HCT116 (cell line): ENCODE data around the gene LDHD. TPM values are rescaled to one million over a fixed set of nuclear protein-coding genes. Genes with fewer than 3 reads are reported as not detected.

ENCODE experiments used
- ATAC-seq: fragments of 200-7000 bp; cut with Tn5 transposase; 2 replicates; pipeline ENCODE4 v1.9.1; 2020; ENCODE audit warnings: mild to moderate bottlenecking, moderate library complexity
- BruUV-seq: library from RNA; stranded (reverse); fragments of 400-500 nt; replicated peaks from 2 replicates; lab custom pipeline; 2021; lab: Mats Ljungman, UMichigan
- CTCF ChIA-PET: fragments of 300-600 bp; sonication (Branson Sonifier 250); formaldehyde crosslinking; loops from one replicate; lab custom pipeline; 2021; ENCODE audit warnings: antibody characterized with exemption; lab: Charles Lee
- POLR2A ChIA-PET: fragments of 300-600, 350-600 bp; sonication (Branson Sonifier 250); formaldehyde crosslinking; loops from one replicate; lab custom pipeline; 2021; ENCODE audit warnings: antibody characterized with exemption; lab: Charles Lee
- RAD21 ChIA-PET, 2 experiments: fragments of 300-600 bp; sonication (Branson Sonifier 250); formaldehyde crosslinking; loops; one replicate each; lab custom pipeline; 2023; ENCODE audit warnings: low total read pairs in 2 of 2; ENCODE audit not compliant: uncharacterized antibody in 2 of 2, unreplicated experiment in 2 of 2, low non-redundant PET in 1 of 2; lab: Charles Lee
- DNase-seq: peaks from one replicate; pipeline ENCODE4 v3.0.0-alpha.2; 2010; ENCODE audit warnings: low read depth, low spot score
- H2AFZ ChIP-seq: fragments of 200-600 bp; shearing (Covaris generic), sonication (generic); 2 replicates; pipeline ENCODE4 v1.6.1; 2017; ENCODE audit warnings: low read depth, mixed run types, mixed read lengths, antibody characterized with exemption, low read length; ENCODE audit not compliant: poor library complexity, severe bottlenecking
- H3K27ac ChIP-seq: 2 replicates; pipeline ENCODE4 v1.5.1; 2012; ENCODE audit warnings: low read depth, low read length
- H3K27me3 ChIP-seq: fragments of 200-600 bp; sonication (generic); 2 replicates; pipeline ENCODE4 v1.6.1; 2016; ENCODE audit warnings: mixed run types, low read length, mixed read lengths; ENCODE audit not compliant: insufficient read depth
- H3K36me3 ChIP-seq, 2 experiments: fragments of 200-500 bp in 1 of 2; fragments of 200-600 bp in 1 of 2; sonication (Bioruptor generic) in 1 of 2; sonication (generic) in 1 of 2; 2 replicates each; pipeline versions ENCODE4 v1.5.1 to v1.6.1; 2014 to 2016; ENCODE audit warnings: low read length in 2 of 2, inconsistent platforms in 1 of 2, mixed read lengths in 1 of 2, mixed run types in 1 of 2; ENCODE audit not compliant: insufficient read depth in 2 of 2, control insufficient read depth in 1 of 2
- H3K4me1 ChIP-seq, 2 experiments: fragments of 200-600 bp in 1 of 2; sonication (generic) in 1 of 2; 2 replicates each; pipeline versions ENCODE4 v1.5.1 to v1.6.1; 2012 to 2017; ENCODE audit warnings: low read length in 2 of 2, inconsistent platforms in 1 of 2, mild to moderate bottlenecking in 1 of 2, mixed read lengths in 1 of 2, mixed run types in 1 of 2, moderate library complexity in 1 of 2; ENCODE audit not compliant: insufficient read depth in 2 of 2, control insufficient read depth in 1 of 2
- H3K4me2 ChIP-seq: fragments of 200-600 bp; sonication (generic); 2 replicates; pipeline ENCODE4 v1.6.1; 2017; ENCODE audit warnings: mixed run types, low read length, mixed read lengths
- H3K4me3 ChIP-seq, 2 experiments: fragments of 200-600 bp in 1 of 2; sonication (generic) in 1 of 2; replicated peaks in 1 of 2; 2 replicates each; pipeline ENCODE4 v1.5.1; 2011 to 2016; ENCODE audit warnings: low read length in 2 of 2, control low read depth in 1 of 2, low read depth in 1 of 2, mild to moderate bottlenecking in 1 of 2, mixed read lengths in 1 of 2, mixed run types in 1 of 2
- H3K79me2 ChIP-seq: fragments of 200-600 bp; sonication (generic); 2 replicates; pipeline ENCODE4 v1.6.1; 2017; ENCODE audit warnings: mild to moderate bottlenecking, mixed run types, low read length, moderate library complexity, mixed read lengths; ENCODE audit not compliant: insufficient read depth
- H3K9ac ChIP-seq: fragments of 200-600 bp; sonication (generic); 2 replicates; pipeline ENCODE4 v1.6.1; 2016; ENCODE audit warnings: low read length, mixed read lengths
- H3K9me2 ChIP-seq: fragments of 200-600 bp; sonication (generic), shearing (Covaris generic); 2 replicates; pipeline ENCODE4 v1.6.1; 2017; ENCODE audit warnings: mixed run types, mild to moderate bottlenecking, moderate library complexity; ENCODE audit not compliant: insufficient read depth
- H3K9me3 ChIP-seq, 2 experiments: fragments of 200-500 bp in 1 of 2; fragments of 200-600 bp in 1 of 2; sonication (Bioruptor generic) in 1 of 2; sonication (generic) in 1 of 2; 2 replicates each; pipeline ENCODE4 v1.6.1; 2014 to 2017; ENCODE audit warnings: low read length in 2 of 2, mixed read lengths in 2 of 2, inconsistent platforms in 1 of 2, low read depth in 1 of 2, mild to moderate bottlenecking in 1 of 2, mixed run types in 1 of 2, moderate library complexity in 1 of 2; ENCODE audit not compliant: control insufficient read depth in 1 of 2, insufficient read depth in 1 of 2
- H4K20me1 ChIP-seq: fragments of 200-600 bp; sonication (generic), shearing (Covaris generic); 2 replicates; pipeline ENCODE4 v1.6.1; 2017; ENCODE audit warnings: mixed run types, mild to moderate bottlenecking, moderate library complexity; ENCODE audit not compliant: insufficient read depth
- CEBPB ChIP-seq: IDR thresholded peaks from 2 replicates; pipeline ENCODE4 v1.6.1; 2012; ENCODE audit warnings: low read depth
- EGR1 ChIP-seq: IDR thresholded peaks from 2 replicates; pipeline ENCODE4 v1.6.1; 2012; ENCODE audit warnings: low read depth
- ELF1 ChIP-seq: IDR thresholded peaks from 2 replicates; pipeline ENCODE4 v1.6.1; 2012; ENCODE audit warnings: low read depth, borderline replicate concordance
- EZH2 ChIP-seq: fragments of 200-600 bp; sonication (generic); IDR thresholded peaks from 2 replicates; pipeline ENCODE4 v1.6.1; 2017; ENCODE audit warnings: antibody characterized with exemption, mixed run types
- EZH2phosphoT487 ChIP-seq: fragments of 200-600 bp; IDR thresholded peaks from 2 replicates; pipeline ENCODE4 v1.6.1; 2018; ENCODE audit warnings: antibody characterized with exemption, borderline replicate concordance
- POLR2AphosphoS5 ChIP-seq: IDR thresholded peaks from 2 replicates; pipeline ENCODE4 v1.6.1; 2011; ENCODE audit warnings: mild to moderate bottlenecking, low read depth, low read length, moderate library complexity
- RAD21 ChIP-seq: IDR thresholded peaks from 2 replicates; pipeline ENCODE4 v1.6.1; 2012; ENCODE audit warnings: low read depth, mild to moderate bottlenecking
- SIN3A ChIP-seq: IDR thresholded peaks from 2 replicates; pipeline ENCODE4 v1.6.1; 2012; ENCODE audit warnings: low read depth
- SP1 ChIP-seq: IDR thresholded peaks from 2 replicates; pipeline ENCODE4 v1.6.1; 2012; ENCODE audit warnings: low read depth
- SRF ChIP-seq: IDR thresholded peaks from 2 replicates; pipeline ENCODE4 v1.6.1; 2012; ENCODE audit warnings: low read depth
- YY1 ChIP-seq: IDR thresholded peaks from 2 replicates; pipeline ENCODE4 v1.6.1; 2011; ENCODE audit warnings: low read length, low read depth, moderate library complexity, mild to moderate bottlenecking; ENCODE audit not compliant: insufficient replicate concordance; ENCODE audit errors: extremely low read depth
- ZFX ChIP-seq: fragments of 450-650 bp; IDR thresholded peaks from 2 replicates; pipeline ENCODE4 v1.6.1; 2017
- ZNF274 ChIP-seq: fragments of 200-500 bp; sonication (Bioruptor generic); IDR thresholded peaks from 2 replicates; pipeline ENCODE4 v1.6.1; 2014; ENCODE audit warnings: mild to moderate bottlenecking, low read depth, low read length, inconsistent platforms
- intact Hi-C: fragments of 100-400 bp; cut with micrococcal nuclease; formaldehyde crosslinking; loops from 2 replicates; pipeline ENCODE4 v1.10.0; 2022
- total RNA-seq: library from RNA; stranded (reverse); gene quantifications from one replicate; pipeline ENCODE4 v1.2.1, GENCODE V29; 2021; ENCODE audit not compliant: unreplicated experiment
- TF ChIP-seq, protein P1 (sequence below): IDR thresholded peaks from 2 replicates; pipeline ENCODE4 v1.6.1; 2012; ENCODE audit warnings: low read depth
- TF ChIP-seq, protein P2 (sequence below): IDR thresholded peaks from 2 replicates; pipeline ENCODE4 v1.6.1; 2012

LDHD gene
- total RNA-seq, 1 experiment from 2014 or later = 3.4 TPM

DNA sequence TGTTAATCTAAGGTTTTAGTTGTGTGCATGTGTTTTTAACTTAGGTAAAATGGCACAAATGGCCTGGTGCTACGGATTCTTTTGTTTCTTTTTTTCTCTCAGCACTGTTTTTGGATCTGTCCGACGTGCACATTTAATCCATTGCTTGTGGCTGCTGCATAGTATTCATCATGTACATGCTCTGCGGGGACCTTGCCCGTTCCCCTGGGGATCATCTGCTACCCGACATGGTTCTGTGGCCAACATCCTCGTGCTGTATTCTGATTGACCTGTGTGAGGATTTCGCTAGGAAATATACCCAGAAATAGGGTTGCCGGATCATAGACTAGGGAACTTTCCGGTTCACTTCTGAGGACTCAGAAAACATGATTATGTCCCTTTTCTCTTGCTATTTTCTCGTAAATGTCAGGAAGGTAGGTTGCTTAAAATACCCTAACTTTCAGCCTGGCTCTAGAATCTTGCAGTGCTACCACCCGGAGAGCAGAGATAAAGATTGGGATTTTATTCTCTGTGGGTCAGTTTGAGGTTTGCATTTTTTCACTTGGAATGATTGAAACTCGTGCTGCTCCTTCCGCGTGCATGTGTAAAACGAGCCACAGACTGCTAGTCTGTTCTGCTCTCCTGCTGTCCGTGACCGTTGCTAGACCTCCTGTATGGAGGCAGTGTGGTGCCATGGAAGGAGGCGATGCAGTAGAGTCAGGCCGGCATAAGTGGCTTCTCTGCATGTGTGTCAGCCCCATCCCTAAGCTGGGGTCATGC is 42.9 kb downstream of the LDHD start (continued):
- TF ChIP-seq CEBPB = no peak
- TF ChIP-seq, protein P1, sequence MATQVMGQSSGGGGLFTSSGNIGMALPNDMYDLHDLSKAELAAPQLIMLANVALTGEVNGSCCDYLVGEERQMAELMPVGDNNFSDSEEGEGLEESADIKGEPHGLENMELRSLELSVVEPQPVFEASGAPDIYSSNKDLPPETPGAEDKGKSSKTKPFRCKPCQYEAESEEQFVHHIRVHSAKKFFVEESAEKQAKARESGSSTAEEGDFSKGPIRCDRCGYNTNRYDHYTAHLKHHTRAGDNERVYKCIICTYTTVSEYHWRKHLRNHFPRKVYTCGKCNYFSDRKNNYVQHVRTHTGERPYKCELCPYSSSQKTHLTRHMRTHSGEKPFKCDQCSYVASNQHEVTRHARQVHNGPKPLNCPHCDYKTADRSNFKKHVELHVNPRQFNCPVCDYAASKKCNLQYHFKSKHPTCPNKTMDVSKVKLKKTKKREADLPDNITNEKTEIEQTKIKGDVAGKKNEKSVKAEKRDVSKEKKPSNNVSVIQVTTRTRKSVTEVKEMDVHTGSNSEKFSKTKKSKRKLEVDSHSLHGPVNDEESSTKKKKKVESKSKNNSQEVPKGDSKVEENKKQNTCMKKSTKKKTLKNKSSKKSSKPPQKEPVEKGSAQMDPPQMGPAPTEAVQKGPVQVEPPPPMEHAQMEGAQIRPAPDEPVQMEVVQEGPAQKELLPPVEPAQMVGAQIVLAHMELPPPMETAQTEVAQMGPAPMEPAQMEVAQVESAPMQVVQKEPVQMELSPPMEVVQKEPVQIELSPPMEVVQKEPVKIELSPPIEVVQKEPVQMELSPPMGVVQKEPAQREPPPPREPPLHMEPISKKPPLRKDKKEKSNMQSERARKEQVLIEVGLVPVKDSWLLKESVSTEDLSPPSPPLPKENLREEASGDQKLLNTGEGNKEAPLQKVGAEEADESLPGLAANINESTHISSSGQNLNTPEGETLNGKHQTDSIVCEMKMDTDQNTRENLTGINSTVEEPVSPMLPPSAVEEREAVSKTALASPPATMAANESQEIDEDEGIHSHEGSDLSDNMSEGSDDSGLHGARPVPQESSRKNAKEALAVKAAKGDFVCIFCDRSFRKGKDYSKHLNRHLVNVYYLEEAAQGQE = no peak
- no peak for TF ChIP-seq EZH2
- no peak for TF ChIP-seq ZFX
- TF ChIP-seq ZNF274 = no peak

DNA sequence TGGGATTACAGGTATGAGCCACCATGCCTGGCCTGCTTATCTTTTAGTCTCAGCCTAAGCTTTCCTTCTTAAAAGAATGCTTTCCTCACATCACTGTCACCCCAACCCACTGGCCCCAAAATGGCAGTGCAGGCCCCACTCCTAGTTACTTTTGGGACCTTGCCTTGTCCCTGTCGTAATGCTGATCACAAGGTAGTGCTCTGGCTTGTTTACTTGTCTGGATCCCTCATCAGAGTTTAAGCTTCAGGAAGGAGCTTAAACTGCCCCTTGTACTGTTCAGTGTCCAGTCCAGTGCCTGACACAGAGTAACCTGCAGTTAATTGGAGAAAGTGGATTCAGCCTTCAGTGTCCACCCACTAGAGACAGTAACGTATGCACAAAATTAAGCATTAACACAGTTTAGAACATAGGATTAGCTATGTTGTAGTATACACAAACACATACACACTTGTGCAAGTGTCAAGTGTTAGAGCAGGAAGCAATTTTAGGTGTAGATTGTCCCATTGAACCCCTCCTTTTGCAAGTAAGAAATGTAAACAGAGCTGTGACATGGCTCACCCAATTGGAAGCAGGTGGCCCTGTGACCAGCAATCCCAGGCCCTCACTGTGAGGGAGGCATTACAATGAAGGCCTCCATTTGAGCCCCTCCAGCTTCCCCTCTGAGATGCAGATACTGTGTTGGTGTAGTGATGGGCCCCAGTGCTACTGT is 44.2 kb downstream of the LDHD start:
- Histone ChIP-seq H3K9me2 (no peaks in the 10 kb centered on the region), H3K79me2 (peaks cover 65% of the 10 kb centered on the region), H3K9ac (no peak overlapping the region), H3K27ac (no peak overlapping the region), H2AFZ (no peak overlapping the region), H3K9me3 (no peaks in the 10 kb centered on the region), H4K20me1 (no peaks in the 10 kb centered on the region), H3K4me2 (no peak overlapping the region), H3K27me3 (no peaks in the 10 kb centered on the region), H3K36me3 (no peaks in the 10 kb centered on the region), H3K4me1 (no peaks in the 10 kb centered on the region), H3K4me3 (no peak overlapping the region)
- intact Hi-C loops = no loop called here
- ATAC-seq (no peak), DNase-seq (no peak)
- POLR2A ChIA-PET = no interaction called here
- CTCF ChIA-PET = no interaction called here
- no TSS peak for BruUV-seq
- RAD21 ChIA-PET = no interaction called here
- TF ChIP-seq, protein P2, sequence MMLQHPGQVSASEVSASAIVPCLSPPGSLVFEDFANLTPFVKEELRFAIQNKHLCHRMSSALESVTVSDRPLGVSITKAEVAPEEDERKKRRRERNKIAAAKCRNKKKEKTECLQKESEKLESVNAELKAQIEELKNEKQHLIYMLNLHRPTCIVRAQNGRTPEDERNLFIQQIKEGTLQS = no peak
- TF ChIP-seq ZNF274 (no peak), EZH2phosphoT487 (no peak), SIN3A (no peak), EGR1 (no peak), RAD21 (no peak), ELF1 (no peak), SRF (no peak), POLR2AphosphoS5 (no peak), ZFX (no peak), SP1 (no peak), YY1 (no peak)
- TF ChIP-seq, protein P1 = no peak
